22Rv1 (cell line): ENCODE measurements around the gene RASSF7.

Source experiments
- ZFX ChIP-seq: fragments of 450-650 bp; IDR thresholded peaks from 2 replicates; pipeline ENCODE4 v1.6.1; 2017; ENCODE audit warnings: antibody characterized with exemption, borderline replicate concordance
- TF ChIP-seq, protein P1 (sequence below): fragments of 450-650 bp; IDR thresholded peaks from 2 replicates; pipeline ENCODE4 v1.5.1; 2017; ENCODE audit warnings: mild to moderate bottlenecking

DNA sequence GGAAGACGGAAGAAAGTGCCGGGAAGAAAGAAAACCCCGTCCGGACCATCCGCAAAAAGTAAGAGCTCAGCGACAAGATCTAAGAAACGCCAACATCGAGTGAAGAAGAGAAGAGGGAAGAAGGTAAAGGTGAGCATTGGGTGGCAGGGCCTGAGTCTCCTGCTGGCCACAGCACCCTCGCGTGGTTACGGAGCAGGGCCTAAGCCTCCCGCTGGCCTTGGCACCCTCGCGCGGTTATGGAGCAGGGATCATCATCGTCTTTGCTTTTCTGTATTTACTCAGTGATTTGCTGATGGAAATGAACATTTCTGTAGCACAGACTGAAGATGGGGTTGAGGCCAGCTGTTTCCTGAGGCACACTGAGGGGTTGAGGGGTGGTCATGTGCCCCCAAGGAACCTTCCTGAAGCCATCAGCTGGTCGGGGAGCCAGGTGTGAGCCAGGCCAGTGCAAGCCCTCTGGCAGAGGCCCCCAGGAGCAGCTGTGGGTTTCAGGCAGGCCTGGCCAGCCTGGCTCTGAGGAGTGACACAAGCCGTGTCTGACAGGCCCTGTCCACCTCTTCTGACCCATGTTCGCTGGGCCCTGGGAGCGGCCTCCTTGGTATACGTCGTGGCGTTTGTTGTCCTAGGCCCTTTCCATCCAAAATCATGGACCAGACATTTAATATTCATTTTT, 40.9 kb downstream of the RASSF7 start:
- TF ChIP-seq, protein P1, sequence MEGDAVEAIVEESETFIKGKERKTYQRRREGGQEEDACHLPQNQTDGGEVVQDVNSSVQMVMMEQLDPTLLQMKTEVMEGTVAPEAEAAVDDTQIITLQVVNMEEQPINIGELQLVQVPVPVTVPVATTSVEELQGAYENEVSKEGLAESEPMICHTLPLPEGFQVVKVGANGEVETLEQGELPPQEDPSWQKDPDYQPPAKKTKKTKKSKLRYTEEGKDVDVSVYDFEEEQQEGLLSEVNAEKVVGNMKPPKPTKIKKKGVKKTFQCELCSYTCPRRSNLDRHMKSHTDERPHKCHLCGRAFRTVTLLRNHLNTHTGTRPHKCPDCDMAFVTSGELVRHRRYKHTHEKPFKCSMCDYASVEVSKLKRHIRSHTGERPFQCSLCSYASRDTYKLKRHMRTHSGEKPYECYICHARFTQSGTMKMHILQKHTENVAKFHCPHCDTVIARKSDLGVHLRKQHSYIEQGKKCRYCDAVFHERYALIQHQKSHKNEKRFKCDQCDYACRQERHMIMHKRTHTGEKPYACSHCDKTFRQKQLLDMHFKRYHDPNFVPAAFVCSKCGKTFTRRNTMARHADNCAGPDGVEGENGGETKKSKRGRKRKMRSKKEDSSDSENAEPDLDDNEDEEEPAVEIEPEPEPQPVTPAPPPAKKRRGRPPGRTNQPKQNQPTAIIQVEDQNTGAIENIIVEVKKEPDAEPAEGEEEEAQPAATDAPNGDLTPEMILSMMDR: no peak
- TF ChIP-seq ZFX: no peak
